Upper lobe of right lung (tissue), 1 donor: ENCODE measurements around the gene ITGA4. TPM values are rescaled to one million over a fixed set of nuclear protein-coding genes. Genes with fewer than 3 reads are reported as not detected.

ENCODE experiments used
- ATAC-seq: fragments of 200-7000 bp; cut with Tn5 transposase; one replicate; pipeline ENCODE4 v1.9.1; 2020; ENCODE audit warnings: mild to moderate bottlenecking, moderate library complexity
- DNase-seq: peaks from one replicate; pipeline ENCODE4 v3.0.0-alpha.2; 2020
- H3K27ac ChIP-seq: fragments of 200-600 bp; one replicate; pipeline ENCODE4 v1.8.0; 2022
- H3K27me3 ChIP-seq: fragments of 200-600 bp; one replicate; pipeline ENCODE4 v1.8.0; 2022; ENCODE audit warnings: mild to moderate bottlenecking
- H3K36me3 ChIP-seq: fragments of 200-600 bp; one replicate; pipeline ENCODE4 v1.8.0; 2022
- H3K4me1 ChIP-seq: fragments of 200-600 bp; one replicate; pipeline ENCODE4 v1.8.0; 2022
- H3K4me3 ChIP-seq: fragments of 200-600 bp; one replicate; pipeline ENCODE4 v1.8.0; 2022; ENCODE audit warnings: mild to moderate bottlenecking
- H3K9me3 ChIP-seq: fragments of 200-600 bp; one replicate; pipeline ENCODE4 v1.8.0; 2022
- intact Hi-C: fragments of 100-400 bp; cut with DNase I; formaldehyde crosslinking; loops from one replicate; pipeline ENCODE4 v1.11.0; 2022
- total RNA-seq: library from RNA; stranded (reverse); fragmentation: NEBNext Ultra II Directional; extraction: Animal tissue kit (Norgen Biotek cat#: 25700); gene quantifications from one replicate; pipeline ENCODE4 v1.2.1, GENCODE V29; 2021
- TF ChIP-seq, protein P1 (sequence below): fragments of 200-600 bp; IDR thresholded peaks from one replicate; pipeline ENCODE4 v1.8.0; 2022; ENCODE audit warnings: antibody characterized with exemption
- donor health status: DM: no; HTN: yes; CAD: no; lungs with severe emphysema.

Gene ITGA4
- total RNA-seq, 1 donor from 2014 or later, result 18.4 TPM

DNA sequence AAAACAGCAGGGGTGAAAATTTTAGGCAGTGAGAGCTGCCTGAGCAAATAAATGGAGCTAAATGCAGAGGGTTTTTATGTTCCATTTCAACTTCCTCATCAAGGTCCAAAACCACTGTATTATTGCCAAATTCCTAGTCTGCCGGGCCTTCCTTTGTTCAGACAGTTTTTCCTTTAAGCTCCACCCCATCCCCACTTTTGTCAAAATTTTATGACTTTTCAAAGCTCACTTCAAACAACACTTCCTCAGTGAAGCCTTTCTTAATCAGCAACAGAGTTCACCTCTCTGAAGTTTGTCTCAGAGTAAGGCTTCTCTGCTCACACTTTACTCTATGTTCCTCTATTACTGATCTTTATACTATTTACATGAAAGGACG, 118.5 kb downstream of the ITGA4 start:
- Histone ChIP-seq H3K27me3 (no peaks in the 10 kb centered on the region), H3K4me1 (no peaks in the 10 kb centered on the region), H3K4me3 (no peak overlapping the region), H3K36me3 (no peaks in the 10 kb centered on the region), H3K27ac (no peak overlapping the region), H3K9me3 (no peaks in the 10 kb centered on the region)
- no peak for DNase-seq
- TF ChIP-seq, protein P1, sequence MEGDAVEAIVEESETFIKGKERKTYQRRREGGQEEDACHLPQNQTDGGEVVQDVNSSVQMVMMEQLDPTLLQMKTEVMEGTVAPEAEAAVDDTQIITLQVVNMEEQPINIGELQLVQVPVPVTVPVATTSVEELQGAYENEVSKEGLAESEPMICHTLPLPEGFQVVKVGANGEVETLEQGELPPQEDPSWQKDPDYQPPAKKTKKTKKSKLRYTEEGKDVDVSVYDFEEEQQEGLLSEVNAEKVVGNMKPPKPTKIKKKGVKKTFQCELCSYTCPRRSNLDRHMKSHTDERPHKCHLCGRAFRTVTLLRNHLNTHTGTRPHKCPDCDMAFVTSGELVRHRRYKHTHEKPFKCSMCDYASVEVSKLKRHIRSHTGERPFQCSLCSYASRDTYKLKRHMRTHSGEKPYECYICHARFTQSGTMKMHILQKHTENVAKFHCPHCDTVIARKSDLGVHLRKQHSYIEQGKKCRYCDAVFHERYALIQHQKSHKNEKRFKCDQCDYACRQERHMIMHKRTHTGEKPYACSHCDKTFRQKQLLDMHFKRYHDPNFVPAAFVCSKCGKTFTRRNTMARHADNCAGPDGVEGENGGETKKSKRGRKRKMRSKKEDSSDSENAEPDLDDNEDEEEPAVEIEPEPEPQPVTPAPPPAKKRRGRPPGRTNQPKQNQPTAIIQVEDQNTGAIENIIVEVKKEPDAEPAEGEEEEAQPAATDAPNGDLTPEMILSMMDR, result no peak
- ATAC-seq, result peak; percentile 45
- intact Hi-C loops, result no loop called here

DNA sequence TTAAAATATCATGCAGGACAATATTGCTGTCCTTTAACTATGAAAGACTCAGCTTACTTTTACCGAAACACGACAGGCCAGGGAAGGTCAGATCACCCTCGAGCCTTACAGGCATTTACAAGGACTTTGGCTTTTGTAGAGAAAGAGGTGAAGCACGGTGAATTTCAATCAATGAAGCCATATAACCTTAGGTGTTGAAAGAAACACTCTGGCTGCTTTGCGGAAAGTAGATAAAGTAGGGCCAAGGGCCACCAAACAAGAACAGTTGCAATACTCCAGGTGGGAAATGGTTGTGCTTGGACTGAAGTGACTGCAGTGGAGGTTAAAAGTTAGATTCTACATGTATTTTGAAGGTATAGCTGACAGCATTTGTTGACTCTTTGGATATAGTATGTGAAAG, 119.2 kb downstream of the ITGA4 start:
- H3K9me3 ChIP-seq, result no peaks in the 10 kb centered on the region
- no peak for ATAC-seq
- no peaks in the 10 kb centered on the region for H3K27me3 ChIP-seq
- intact Hi-C loops, result no loop called here
- DNase-seq, result no peak
- no peak overlapping the region for H3K27ac ChIP-seq
- TF ChIP-seq, protein P1, result no peak
- no peak overlapping the region for H3K4me3 ChIP-seq
- no peaks in the 10 kb centered on the region for H3K36me3 ChIP-seq
- no peaks in the 10 kb centered on the region for H3K4me1 ChIP-seq

DNA sequence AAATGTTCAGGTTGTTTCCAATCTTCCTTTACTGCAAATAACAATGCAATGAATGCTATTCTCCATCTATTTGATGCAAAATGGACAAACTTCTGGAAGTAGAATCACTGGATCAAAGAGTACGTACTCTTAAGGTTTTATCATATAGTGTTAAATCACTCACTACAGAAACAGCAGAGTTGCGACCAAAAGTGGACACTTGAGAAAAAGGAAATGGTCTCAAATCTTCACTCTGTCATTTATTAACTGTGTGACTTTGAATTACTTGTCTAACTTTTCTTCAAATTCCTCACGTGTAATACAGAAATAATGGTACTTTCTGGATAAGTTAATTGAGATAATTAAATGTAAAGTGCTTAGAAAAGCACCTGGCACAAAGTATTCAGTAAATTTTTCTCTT, 121.6 kb downstream of the ITGA4 start:
- Histone ChIP-seq H3K27ac (no peak overlapping the region), H3K27me3 (no peaks in the 10 kb centered on the region), H3K4me3 (no peak overlapping the region), H3K36me3 (no peaks in the 10 kb centered on the region), H3K4me1 (no peaks in the 10 kb centered on the region), H3K9me3 (no peaks in the 10 kb centered on the region)
- intact Hi-C loops, result no loop called here
- TF ChIP-seq, protein P1, result no peak
- ATAC-seq (no peak), DNase-seq (no peak)

DNA sequence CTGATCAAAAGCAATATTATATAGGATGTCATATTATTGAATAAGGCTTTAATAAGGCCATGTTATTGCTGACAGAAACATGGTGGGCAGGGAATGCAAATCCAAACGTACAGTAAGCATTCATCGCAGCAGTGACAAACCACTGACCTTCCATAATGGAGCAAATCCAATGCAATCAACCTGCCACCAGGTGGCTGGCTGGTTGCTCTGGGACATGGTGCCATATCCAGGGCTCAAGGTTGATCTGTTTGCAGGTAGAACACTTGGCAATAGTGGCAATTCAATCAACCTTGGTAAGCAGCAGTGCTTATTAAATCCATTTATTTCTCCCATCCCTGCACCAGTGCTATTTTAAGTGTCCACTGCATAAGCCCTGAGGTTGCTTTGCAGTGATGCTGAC, 124.3 kb downstream of the ITGA4 start:
- Histone ChIP-seq H3K9me3 (no peaks in the 10 kb centered on the region), H3K4me3 (no peak overlapping the region), H3K27ac (no peak overlapping the region), H3K27me3 (no peaks in the 10 kb centered on the region), H3K36me3 (no peaks in the 10 kb centered on the region), H3K4me1 (no peaks in the 10 kb centered on the region)
- intact Hi-C loops, result no loop called here
- no peak for ATAC-seq
- DNase-seq, result no peak
- TF ChIP-seq, protein P1, result no peak

DNA sequence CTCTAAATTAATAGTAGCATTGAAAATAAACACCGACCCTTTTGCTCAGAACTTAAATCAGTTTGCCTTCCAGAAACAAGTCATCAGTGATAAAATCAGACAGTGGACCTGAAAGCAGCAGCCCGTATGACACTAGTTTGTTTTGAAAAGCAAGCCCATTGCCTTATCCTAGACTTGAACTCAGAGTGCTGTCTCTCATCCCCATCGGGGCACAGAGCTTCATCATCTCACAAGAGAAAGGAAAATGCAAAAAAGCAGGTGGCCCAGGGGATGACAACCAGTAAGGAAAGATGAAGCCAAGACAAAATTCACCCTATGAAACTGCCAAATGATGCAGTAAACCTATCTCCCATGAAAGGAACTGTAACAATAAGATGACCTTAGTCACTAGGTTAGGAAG, 128.5 kb downstream of the ITGA4 start:
- Histone ChIP-seq H3K9me3 (no peaks in the 10 kb centered on the region), H3K4me1 (no peaks in the 10 kb centered on the region), H3K27me3 (no peaks in the 10 kb centered on the region), H3K36me3 (no peaks in the 10 kb centered on the region), H3K27ac (no peak overlapping the region), H3K4me3 (no peak overlapping the region)
- TF ChIP-seq, protein P1, result no peak
- ATAC-seq (no peak), DNase-seq (no peak)
- intact Hi-C loops, result no loop called here

Other genes starting within 250 kb of the ITGA4 start
- 0.29 TPM for gene CERKL, start 199.7 kb downstream of the ITGA4 start, total RNA-seq
- gene NEUROD1, start 223.1 kb downstream of the ITGA4 start, total RNA-seq, result not detected